Measurements from ENCODE around the gene SIRT4. TPM values are rescaled to one million over a fixed set of nuclear protein-coding genes. Genes with fewer than 3 reads are reported as not detected.

The SIRT4 gene
- total RNA-seq, 8 experiments from 2014 or later = 1.7 to 6.6 (median 2.8) TPM

Other genes with a start within 250 kb of the SIRT4 start
- 10 to 100 TPM; 21.8 to 33.2 (median 25.7) TPM for gene RAB35, start 185.6 kb upstream of the SIRT4 start, total RNA-seq
- 100 to 1,000 TPM in 2 of 8 experiments, 10 to 100 TPM in 6; 31.8 to 153 (median 47.1) TPM for gene GCN1, start 107.6 kb upstream of the SIRT4 start, total RNA-seq
- 1,000 to 10,000 TPM; 1,784 to 3,646 (median 2,895) TPM for gene RPLP0, start 101.2 kb upstream of the SIRT4 start, total RNA-seq
- gene PXN, start 36.6 kb upstream of the SIRT4 start, total RNA-seq = 10 to 100 TPM; 10.1 to 52.6 (median 23.8) TPM
- gene RNU4-2, start 10.4 kb upstream of the SIRT4 start, total RNA-seq = over 10,000 TPM; 15,371 to 42,996 (median 23,008) TPM
- over 10,000 TPM in 4 of 8 experiments, 1,000 to 10,000 TPM in 4; 7,837 to 22,494 (median 10,178) TPM for gene RNU4-1, start 9.1 kb upstream of the SIRT4 start, total RNA-seq
- under 1 TPM in 3 of 8 experiments, not detected in 5; 0.38 to 0.78 (median 0.60) TPM for gene PLA2G1B, start 25.5 kb downstream of the SIRT4 start, total RNA-seq
- gene MSI1, start 66.8 kb downstream of the SIRT4 start, total RNA-seq = 10 to 100 TPM in 5 of 8 experiments, 1 to 10 TPM in 1, under 1 TPM in 2; 0.10 to 81.7 (median 27.3) TPM
- 100 to 1,000 TPM; 604 to 967 (median 671) TPM for gene COX6A1, start 135.8 kb downstream of the SIRT4 start, total RNA-seq
- gene TRIAP1, start 144.1 kb downstream of the SIRT4 start, total RNA-seq = 10 to 100 TPM; 25.0 to 90.0 (median 41.5) TPM
- gene GATC, start 144.1 kb downstream of the SIRT4 start, total RNA-seq = 10 to 100 TPM; 20.4 to 38.8 (median 24.5) TPM
- gene SRSF9, start 167.4 kb downstream of the SIRT4 start, total RNA-seq = 100 to 1,000 TPM in 7 of 8 experiments, 10 to 100 TPM in 1; 98.3 to 197 (median 118) TPM
- gene DYNLL1, start 193.8 kb downstream of the SIRT4 start, total RNA-seq = 100 to 1,000 TPM; 155 to 622 (median 349) TPM
- gene COQ5, start 226.8 kb downstream of the SIRT4 start, total RNA-seq = 10 to 100 TPM; 36.4 to 70.7 (median 49.8) TPM
- gene RNF10, start 232.0 kb downstream of the SIRT4 start, total RNA-seq = 100 to 1,000 TPM in 3 of 8 experiments, 10 to 100 TPM in 5; 69.1 to 207 (median 90.5) TPM